Measurements from ENCODE around the gene MAGEA9B. TPM values are rescaled to one million over a fixed set of nuclear protein-coding genes. Genes with fewer than 3 reads are reported as not detected.
A peak's percentile ranks its signal among the peaks of the same experiment; 100 is the strongest.

MAGEA9B gene
- polyA plus RNA-seq, 1 experiment, result not detected

- DNase-seq (ENCODE audit: low read depth, low spot score), result no peak
- H3K27me3 ChIP-seq (ENCODE audit: control insufficient read depth, insufficient read depth, low read length), result no peaks in the 10 kb centered on the region
- H3K27ac ChIP-seq (ENCODE audit: low read depth, low read length), result no peak overlapping the region
- ChIA-PET POLR2A (no interaction called here), CTCF (no interaction called here)
- H3K4me3 ChIP-seq (ENCODE audit: low read depth, low read length), result no peak overlapping the region
- no peaks in the 10 kb centered on the region for H3K9me3 ChIP-seq (ENCODE audit: control insufficient read depth, insufficient read depth, low read length)
- no peak for TF ChIP-seq CTCF (IDR thresholded peaks at IDR 0.05; ENCODE audit: low read depth, low read length)
These were observed 14.5 kb downstream of the MAGEA9B start for GRCh38 chrX:149572743-149573142.

- CTCF ChIA-PET, result no interaction called here
- Histone ChIP-seq H3K27ac (ENCODE audit: low read depth, low read length) (no peak overlapping the region), H3K27me3 (ENCODE audit: control insufficient read depth, insufficient read depth, low read length) (no peaks in the 10 kb centered on the region), H3K9me3 (ENCODE audit: control insufficient read depth, insufficient read depth, low read length) (no peaks in the 10 kb centered on the region), H3K4me3 (ENCODE audit: low read depth, low read length) (no peak overlapping the region)
- POLR2A ChIA-PET, result no interaction called here
- no peak for TF ChIP-seq CTCF (IDR thresholded peaks at IDR 0.05; ENCODE audit: low read depth, low read length)
- DNase-seq (ENCODE audit: low read depth, low spot score), result no peak
These were observed 15.5 kb downstream of the MAGEA9B start for GRCh38 chrX:149571770-149572169.

DNA sequence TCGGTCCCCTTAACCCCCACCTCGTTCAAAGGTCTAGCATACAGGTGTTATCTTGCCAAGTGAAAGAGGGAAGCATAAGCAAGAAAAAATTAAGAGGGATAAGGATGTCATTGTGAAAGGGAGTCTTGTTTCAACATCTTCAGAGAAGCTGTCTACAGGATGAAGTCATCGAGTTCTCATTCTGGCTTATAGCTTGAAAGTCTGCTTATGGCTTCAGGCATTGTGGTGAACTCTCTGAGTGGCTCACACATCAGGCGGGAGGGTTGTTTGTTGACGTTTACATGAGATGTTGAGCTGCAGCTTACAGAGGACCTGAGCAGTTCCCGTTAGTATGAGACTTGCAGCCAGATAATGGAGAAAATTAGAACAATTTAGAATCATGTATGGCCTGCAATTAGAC is 16.6 kb downstream of the MAGEA9B start:
- Histone ChIP-seq H3K27me3 (ENCODE audit: control insufficient read depth, insufficient read depth, low read length) (no peaks in the 10 kb centered on the region), H3K9me3 (ENCODE audit: control insufficient read depth, insufficient read depth, low read length) (no peaks in the 10 kb centered on the region), H3K27ac (ENCODE audit: low read depth, low read length) (no peak overlapping the region), H3K4me3 (ENCODE audit: low read depth, low read length) (no peak overlapping the region)
- ChIA-PET CTCF (no interaction called here), POLR2A (interaction anchor here (0.8 kb wide), 1 partner anchor 30 kb away, joined by 4 read pairs; the partner anchor contains the start of gene EOLA1)
- DNase-seq (ENCODE audit: low read depth, low spot score), result peak; percentile 37
- TF ChIP-seq CTCF (IDR thresholded peaks at IDR 0.05; ENCODE audit: low read depth, low read length), result no peak

GRCh38 chrX:149569770-149570169 is 17.5 kb downstream of the MAGEA9B start:
- POLR2A ChIA-PET, result no interaction called here

GRCh38 chrX:149568701-149569296 is 18.5 kb downstream of the MAGEA9B start:
- Histone ChIP-seq H3K27ac (ENCODE audit: low read depth, low read length) (no peak overlapping the region), H3K4me3 (ENCODE audit: low read depth, low read length) (no peak overlapping the region), H3K27me3 (ENCODE audit: control insufficient read depth, insufficient read depth, low read length) (no peaks in the 10 kb centered on the region), H3K9me3 (ENCODE audit: control insufficient read depth, insufficient read depth, low read length) (no peaks in the 10 kb centered on the region)
- DNase-seq (ENCODE audit: low read depth, low spot score), result no peak
- ChIA-PET CTCF (interaction anchor here (0.9 kb wide), 1 partner anchor 57 kb away, joined by 3 read pairs; no protein-coding TSS in a partner anchor), POLR2A (no interaction called here)
- no peak for TF ChIP-seq CTCF (IDR thresholded peaks at IDR 0.05; ENCODE audit: low read depth, low read length)

More at GRCh38 chrX:149569770-149570169, 17.5 kb downstream of the MAGEA9B start:
- Histone ChIP-seq H3K9me3 (ENCODE audit: control insufficient read depth, insufficient read depth, low read length) (no peaks in the 10 kb centered on the region), H3K27ac (ENCODE audit: low read depth, low read length) (no peak overlapping the region), H3K4me3 (ENCODE audit: low read depth, low read length) (no peak overlapping the region), H3K27me3 (ENCODE audit: control insufficient read depth, insufficient read depth, low read length) (no peaks in the 10 kb centered on the region)
- DNase-seq (ENCODE audit: low read depth, low spot score), result no peak
- CTCF ChIA-PET, result no interaction called here
- no peak for TF ChIP-seq CTCF (IDR thresholded peaks at IDR 0.05; ENCODE audit: low read depth, low read length)
